NCI-H2196 treated with DMSO at 0.1 percent for 48 hours (cell line): ENCODE data around the gene CMKLR1.

ENCODE experiments used
- DNase-seq: peaks from one replicate; lab custom pipeline; 2025; ENCODE audit not compliant: unreplicated experiment; lab: John Stamatoyannopoulos, UW

The CMKLR1 gene

DNA sequence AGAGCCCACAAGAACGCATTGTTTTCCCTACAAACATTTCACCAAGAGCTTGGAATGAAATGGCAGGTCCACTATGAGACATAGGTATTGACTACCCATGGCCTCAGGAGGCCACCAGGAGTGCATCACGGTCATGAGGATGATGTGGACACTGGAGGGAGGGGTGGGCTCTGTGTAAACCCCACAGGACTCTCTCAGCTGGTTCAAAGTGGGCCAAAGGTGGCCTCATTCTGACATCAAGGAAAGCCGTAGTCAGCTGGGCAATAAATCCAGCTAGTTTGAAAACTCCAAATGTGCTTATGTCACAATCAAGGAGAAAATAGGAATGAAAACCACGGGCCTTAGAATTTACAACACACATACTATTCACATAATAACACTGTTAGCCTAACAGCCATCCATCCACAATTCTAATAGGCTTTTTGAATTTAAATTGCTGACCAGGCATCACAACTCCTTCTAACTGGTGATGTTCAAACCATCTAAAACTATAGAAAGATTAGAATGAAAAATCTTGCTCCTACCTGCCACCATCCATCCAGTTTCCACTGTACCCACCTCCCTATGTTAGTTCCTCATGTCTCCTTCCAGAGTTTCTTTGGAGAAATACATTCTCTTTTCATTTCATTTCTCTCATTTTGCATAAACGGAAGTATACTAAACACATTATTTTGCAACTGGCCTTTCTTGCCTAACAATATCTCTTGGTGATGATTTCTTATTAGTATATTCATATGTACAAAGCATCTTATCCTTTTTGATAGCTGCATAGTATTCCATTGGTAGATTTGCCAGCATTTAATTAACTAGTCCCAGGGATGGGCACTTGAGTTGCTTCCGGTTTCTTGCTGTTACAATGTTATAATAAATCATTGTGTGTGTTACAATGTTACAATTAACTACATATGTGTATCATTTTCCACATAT, 21.5 kb downstream of the CMKLR1 start:
- DNase-seq, result no peak

DNA sequence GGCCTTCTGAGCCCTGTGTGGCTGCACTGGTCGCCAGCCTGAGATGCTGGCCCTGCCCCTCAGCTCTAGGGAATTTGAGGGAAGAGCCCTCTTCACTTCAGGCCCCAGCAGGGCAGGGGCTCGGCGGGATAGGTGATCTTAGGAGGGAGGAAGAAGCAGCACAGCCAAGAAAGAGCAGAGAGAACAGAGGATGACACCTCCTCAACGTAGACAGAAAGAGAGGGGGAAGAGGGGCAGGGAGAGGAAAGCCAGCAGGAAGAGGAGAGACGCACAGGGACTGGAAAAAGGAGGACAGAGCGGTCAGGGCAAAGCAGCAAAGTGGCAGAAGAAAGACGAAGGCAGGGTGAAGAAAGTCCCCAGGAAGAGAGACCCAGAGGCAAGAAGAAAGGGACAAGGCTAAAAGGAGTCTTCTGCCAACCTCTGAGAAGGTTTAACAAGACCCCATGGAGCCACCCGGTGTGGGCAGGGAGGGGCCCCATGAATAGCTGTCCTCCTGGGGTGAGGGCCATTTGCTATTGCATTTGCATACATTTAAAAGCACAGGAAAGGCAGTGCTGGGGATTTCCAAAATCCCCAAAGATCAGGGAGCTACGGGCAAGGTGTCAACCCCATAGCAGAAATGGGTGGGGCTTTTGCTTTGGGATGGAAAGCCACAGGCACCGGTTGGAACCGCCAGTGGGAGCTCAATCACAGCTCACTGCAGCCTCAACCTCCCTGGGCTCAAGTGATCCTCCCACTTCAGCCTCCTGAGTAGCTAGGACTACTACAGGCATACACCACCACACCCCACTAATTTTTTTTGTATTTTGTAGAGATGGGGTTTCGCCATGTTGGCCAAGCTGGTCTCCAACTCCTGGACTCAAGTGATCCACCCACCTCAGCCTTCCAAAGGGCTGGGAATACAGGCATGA, 22.7 kb downstream of the CMKLR1 start:
- no peak for DNase-seq

DNA sequence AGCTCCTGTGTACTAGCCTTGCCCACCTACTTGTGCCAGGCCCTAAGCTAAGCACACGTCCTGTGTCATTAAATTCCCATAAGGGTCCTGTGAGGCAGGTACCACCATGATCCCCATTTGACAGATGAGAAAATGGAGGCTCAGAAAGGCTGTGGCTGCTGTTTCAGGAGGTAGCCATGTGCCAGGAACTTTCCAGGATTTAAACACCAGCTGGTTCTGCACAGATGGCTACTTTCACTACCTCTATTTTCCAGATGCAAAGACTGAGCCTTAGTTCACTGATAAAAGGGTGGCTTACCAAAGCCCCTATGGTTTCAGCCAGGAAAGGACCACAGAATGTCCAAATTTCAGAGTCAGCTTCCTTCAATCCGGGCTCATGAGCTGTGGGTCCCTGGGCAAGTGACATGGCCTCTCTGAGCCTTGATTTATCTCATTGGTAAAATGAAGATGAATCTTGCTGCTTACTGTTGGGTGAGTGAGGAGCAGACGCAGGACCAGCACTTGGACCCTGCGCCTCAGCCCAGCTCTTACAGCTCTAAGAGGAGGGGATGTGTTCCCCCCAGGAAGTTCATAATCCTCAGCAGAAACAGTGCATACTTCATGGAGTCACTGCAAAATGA, 23.5 kb downstream of the CMKLR1 start:
- DNase-seq, result no peak

DNA sequence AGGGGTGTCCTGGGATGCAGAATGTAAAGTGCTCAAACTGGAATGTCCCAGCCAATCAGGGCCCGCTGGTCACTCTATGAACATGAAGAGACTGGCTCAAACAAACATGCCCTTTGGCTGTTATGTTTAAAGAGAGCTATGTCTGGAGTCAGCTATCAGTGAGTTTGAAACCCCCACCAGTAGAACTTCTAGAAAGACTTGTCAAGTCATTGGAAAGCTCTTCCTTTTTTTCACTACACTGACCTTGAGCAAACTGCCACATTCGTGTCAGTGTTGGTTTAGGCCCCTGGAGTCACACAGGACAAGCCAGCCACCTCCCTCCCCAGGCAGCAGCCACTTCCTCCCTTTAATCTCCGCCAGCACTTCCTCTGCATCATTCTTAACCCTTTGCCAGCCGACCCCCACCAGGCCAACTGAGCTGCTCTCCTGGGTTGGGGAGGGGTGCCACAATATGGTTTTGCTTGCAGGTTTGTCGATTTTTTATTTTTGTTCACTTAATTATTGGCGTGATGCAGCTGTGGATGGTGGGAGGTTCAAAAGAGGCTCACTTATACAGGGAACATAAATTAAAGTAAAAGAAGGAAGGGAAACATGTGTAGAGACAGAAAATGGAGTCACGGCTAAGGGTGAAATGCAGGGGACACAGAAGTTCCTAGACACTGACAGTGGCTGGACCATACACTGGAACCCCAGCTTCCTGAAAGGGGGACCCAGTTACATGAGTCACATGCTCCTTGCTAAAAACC, 25.3 kb downstream of the CMKLR1 start:
- no peak for DNase-seq

DNA sequence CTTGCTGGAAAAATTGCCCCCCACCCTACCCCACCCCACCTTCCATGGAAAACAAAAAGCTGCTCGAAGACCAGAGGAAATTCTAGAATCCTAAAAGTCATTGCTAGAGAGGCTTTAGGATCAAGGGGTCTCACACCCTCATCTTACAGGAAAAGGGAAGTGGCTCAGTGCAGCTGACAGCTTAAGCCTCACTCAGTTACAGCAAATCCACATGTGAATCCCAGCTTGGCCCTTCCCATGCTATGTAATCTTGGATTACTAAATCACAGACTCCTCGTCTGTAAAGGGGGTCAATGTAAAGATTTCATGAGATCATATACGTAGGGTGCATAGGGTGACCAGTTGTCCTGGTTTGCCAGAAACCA, 25.9 kb downstream of the CMKLR1 start:
- DNase-seq, result no peak

DNA sequence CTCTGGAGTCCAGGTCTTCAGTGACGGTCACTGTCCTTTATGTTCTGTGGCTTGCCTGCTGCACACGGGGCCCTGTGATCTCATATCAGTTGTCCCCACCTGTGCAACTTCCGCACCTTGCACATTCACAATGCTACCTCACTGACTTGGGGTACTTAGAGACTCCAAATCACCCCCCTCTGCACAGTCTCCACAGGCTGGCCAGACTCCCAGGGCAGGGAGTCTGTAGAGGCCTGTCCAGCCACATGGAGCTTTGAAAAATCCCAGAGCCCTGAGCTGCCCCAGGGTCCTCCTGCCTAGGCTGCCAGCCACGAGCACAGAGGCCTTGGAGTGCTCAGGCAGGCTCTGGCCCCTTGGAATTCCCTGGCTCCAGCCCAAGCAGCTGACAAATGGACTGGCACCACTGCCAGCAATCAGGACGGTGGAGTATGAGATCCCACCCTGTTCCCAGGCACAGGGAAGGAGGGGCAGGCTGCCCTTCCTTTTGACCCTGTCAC, 26.4 kb downstream of the CMKLR1 start:
- DNase-seq, result no peak

DNA sequence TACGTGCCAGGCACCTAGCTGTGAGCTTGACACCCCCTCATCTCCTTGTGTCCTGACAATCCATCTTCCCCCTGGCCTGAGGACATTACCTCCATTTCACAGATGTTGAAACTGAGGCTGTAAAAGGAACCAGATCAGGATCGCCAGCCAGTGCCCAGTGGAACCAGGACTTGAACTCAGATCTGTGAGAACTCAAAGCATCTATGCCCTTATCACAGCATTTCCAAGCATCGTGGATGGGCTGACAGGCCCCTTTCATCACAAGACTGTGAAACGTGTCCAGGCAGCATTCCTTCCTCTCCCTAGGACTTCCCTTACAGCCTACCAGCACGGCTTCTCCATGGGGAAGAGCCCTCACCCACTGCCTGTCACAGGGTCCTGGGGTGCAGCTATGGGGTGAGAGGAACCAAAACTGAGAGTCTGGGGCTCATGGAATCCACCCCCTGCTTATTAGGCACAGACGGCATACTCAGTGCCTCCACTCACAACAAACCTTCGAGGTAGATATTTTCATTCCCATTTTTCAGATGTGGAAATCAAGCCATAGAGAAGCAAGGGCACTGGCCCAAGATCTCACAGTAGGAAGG, 26.9 kb downstream of the CMKLR1 start:
- DNase-seq, result no peak

DNA sequence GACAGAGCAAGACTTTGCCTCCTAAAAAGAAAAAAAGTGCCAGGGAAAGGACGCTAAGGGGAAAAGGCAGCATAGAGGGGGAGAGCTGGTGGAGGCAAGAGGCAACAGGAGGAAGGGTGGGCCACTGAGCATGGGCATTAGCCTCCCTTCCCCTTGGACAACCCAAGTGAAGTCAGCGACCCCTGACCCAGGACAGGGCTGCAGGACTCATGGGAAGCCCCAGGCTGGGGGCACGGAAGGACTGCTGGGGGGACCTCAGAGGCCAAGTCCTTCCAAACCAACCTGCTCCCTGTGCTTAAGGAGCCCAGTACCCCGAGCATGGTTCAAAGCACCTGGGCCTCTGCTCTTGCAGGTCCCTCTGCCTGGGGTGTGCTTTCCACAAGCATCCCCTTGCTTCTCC, 27.5 kb downstream of the CMKLR1 start:
- no peak for DNase-seq

DNA sequence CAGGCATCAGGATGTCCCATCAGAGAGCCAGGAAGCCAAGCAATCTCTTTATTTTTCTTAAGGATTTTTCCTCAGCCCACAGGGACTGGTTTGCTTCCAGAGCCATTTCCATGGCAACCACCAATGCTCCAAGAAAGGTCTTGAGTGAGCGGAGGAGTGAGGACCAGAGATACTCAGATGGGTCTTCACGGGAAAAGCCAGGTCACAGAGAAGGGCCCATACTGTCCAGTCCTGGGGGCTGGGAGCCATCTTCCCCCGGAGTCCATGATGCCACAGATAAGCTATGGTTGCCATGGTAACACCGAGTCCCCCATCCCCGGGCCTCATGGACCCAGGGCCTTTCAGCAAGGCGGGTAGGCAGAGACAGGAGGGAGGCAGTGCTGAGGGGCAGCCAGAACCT, 28.6 kb downstream of the CMKLR1 start:
- DNase-seq, result no peak

DNA sequence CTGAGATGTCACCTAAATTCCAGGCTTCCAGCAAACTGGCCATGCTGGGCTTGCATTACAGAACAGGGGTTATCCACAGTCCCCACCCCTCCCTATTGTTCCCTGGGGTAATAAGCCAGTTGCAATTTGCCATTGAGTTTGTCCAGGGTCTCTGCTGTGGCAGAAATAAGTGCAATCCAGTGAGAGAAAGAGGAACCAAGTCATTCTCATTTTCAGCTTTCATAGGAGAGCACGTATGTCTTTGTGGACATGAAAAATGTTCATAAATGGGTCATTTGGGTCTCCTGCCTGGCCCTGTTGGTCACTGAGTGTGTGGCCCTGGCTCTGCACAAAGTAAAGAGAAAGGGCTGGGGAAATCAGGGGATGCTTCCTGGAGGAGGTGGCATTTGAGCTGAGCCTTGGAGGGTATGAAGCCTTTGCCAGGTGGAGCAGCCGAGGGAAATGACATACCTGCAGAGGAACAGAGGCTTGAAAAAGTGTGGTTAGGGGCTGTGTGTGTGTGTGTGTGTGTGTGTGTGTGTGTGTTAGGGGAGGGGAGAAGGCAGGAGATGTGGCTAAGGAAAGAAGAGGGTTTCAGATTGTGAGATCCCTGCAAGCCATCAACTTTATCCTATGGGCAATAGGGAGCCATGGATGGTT, 29.3 kb downstream of the CMKLR1 start:
- DNase-seq, result no peak

DNA sequence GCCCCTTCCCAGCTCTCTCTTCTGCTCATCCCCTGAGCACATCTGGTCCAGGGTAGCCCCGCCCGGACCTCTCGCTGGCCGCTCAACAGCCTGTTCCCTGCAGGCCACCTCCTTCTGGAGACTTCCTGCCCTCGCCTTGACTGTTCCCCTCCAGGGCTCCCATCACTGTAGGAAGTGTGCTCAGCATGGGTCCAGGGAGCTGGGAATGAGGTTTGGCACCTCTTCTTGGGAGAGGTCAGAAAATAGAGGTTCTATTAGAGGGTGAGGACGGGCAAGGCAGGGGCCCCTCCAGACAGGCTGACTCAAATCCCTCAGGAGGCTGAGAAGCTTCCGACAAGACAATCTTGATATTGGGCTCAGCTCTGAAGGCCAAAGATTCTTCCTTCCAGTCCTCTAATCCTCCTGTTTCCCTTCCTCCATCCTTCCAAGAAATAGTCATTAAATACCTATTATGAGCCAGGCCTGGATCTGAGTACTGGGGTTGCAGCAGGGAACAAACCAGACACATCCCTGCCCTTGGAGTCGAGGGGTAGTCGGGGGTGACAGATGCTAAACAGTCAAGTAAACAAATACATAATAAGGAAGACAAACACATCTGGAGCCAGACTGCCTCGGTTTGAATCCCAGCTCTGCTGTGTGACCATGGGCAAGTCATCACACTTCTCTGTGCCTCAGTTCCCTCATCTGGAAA, 30.6 kb downstream of the CMKLR1 start:
- DNase-seq, result no peak

DNA sequence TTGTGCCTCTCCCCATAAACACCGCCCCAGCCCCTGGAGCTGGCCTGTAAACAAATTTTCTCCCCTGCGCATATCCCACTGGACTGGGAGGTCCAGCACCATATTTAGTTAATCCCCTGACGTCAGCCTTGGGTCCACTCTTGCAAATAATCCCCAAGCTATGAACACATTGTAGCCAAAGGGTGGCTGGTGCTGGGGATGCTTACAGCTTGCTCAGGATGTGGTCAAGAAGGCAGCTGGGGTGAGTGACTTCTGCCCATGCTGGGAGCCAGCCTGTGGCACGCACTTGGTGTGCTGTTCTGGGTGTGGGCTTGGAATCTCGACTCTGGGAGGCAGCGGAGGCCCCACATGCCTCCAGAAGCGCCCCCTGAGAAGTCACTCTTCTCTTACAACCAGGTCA, 32.1 kb downstream of the CMKLR1 start:
- DNase-seq, result no peak

DNA sequence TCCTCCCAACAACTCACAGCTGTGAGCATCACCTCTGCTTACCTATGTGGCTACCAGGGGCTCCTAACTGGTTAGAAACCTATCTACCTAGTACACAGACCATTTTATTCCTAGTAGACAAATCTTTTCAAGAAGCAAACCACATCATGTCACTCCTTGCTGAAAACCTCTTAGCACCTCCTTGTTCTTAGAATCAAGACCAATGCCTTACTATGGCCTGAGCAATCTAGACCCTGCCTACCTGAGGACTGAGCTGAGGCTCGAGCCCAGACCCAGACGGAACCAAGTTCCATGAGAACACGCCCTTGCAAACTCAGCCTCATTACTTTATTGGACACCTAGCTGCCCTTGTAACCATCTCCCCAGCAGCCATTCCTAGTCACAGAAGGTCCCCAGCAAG, 32.6 kb downstream of the CMKLR1 start:
- DNase-seq, result no peak

DNA sequence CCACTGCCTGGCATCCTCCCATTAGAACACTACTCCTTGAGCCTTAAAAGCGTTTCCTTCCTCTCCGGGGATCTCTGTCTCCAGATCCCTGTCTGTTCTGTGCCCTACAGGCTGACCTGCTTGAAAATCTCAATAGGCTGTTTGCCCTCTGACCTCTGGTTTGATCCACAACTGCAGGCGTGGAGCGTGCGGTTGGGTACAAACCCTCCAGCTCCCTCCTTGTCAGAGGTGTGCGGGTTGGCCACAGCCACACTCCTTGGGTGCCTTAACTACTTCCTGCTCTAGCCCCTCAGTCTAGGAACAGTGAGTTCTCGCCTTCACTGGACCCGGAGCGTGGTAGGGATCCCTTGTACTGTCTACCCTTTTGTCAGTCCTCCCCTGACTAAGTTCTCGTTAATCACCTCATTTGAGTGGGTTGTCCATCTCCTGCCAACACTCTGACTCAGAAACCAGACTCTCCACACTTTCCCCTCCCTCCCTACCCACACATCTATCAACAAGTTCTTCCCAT, 33.1 kb downstream of the CMKLR1 start:
- no peak for DNase-seq

DNA sequence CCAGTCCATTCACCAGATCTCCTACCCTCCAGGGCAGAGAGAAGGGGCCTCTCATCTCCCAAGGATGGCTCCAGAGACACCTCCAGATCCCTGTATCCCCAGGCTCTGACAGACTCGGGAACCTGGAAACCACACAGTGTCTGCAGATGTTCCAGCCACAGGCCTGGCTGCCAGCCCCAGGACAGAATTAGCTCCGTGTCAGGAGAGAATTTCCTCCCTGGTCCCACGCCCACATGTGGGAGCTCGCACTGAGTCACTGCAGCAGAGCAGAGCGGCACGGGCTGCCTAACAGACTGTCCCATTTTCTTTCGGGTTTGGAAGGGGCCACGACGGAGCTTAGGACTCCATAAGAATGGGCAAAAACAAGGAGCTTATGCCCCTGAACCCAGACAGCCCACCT, 33.6 kb downstream of the CMKLR1 start:
- DNase-seq, result no peak

DNA sequence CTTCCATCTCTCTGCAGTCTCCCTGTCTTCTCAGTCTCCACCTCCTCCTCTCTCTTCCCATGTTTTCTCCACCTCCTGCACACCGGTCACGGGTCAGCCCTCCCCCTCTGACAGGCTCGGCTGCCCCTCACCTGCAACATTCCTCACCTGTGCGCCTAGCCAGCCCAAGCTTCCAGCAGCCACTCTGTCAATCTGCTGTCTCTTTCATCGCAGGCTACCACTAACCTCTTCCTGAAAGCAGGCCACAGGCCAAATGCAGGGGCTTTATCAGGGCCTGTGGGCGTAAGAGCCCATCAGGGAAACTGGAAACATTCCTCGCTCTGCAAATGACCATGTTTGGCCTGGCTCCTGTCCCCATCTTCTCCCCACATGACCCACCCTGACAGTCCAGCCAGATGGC, 34.5 kb downstream of the CMKLR1 start:
- DNase-seq, result no peak

DNA sequence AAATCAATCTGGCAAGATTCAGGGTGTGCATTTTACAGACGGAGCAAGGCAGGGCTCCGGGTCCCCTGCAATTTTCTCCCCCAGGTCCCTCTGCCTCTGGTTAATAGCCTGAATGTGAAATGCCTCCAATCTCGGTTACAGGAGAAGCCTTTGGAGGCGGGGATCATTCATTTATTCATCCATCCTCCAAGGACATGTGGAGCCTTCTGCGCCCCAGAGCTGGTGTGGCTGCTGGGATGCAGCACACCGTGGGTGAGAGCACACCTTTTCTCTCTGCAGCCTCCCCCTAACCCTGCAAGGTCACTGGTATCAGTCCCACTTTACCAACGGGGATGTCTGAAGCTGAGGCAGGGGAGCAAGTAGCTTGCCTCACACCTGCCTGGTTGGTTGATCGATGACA, 35.4 kb downstream of the CMKLR1 start:
- DNase-seq, result no peak

DNA sequence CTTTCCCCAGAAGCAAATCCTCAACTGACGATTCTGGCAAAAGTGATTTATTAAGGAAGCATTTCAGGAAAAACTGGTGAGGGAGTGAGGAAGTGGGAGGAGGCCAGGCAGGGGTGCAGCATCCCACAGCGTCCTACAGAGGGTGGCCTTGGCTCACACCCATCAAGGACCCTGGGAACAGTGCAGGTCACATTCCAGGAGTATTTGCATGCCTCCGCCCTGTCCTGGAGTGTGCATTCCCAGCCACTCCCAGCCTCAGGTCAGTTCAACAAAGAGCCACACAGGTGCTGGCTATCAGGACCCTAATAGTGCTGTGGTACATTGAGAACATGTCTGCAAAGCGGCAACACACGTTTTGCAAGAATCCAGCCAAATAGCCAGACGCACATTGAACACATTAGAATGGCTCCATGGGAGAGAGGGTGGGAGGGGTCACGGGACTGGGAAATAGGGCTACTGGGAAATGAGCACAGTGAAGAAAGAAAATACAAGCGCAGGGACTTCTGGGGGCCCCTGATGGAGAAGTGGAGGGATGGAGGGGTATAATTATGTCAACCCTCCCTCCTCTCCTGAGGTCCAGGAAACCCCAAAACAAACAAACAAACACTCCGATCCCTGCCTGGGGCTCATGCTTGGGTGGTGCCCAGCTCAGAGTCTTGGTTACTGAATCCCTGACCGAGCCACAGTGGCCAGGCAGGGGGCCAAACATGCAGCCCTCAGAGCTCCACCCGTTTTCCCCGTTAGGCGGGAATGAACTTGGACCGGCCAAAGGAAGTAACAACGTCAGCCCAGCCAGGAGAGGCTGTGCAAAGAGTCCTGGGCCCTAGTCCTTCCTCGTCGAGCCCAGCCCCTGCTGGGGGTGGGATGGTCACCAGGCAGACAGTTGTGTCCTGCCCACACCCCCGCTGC, 36.5 kb downstream of the CMKLR1 start:
- no peak for DNase-seq
